HG02759 (cell line): ENCODE data around the gene KYAT1.

Experiments used
- ATAC-seq: cut with Tn5 transposase; IDR thresholded peaks from one replicate; pipeline ENCODE4 v1.9.1; 2021; ENCODE audit warnings: mild to moderate bottlenecking, moderate library complexity; ENCODE audit not compliant: unreplicated experiment

KYAT1 gene

GRCh38 chr9:128909859-128910258 lies 28.1 kb upstream of the KYAT1 start:
- ATAC-seq, result no peak

- ATAC-seq, result no peak
Observed at GRCh38 chr9:128908372-128908771, 26.6 kb upstream of the KYAT1 start.

- ATAC-seq, result no peak
Observed at GRCh38 chr9:128906741-128907140, 25.0 kb upstream of the KYAT1 start.

- ATAC-seq, result no peak
Observed at GRCh38 chr9:128905964-128906363, 24.2 kb upstream of the KYAT1 start.

- ATAC-seq, result no peak
Observed at GRCh38 chr9:128903871-128904620, 22.3 kb upstream of the KYAT1 start.

- ATAC-seq, result no peak
Observed at GRCh38 chr9:128903079-128903461, 21.3 kb upstream of the KYAT1 start.

- peak; percentile 87 for ATAC-seq
Observed at GRCh38 chr9:128902351-128903078, 20.8 kb upstream of the KYAT1 start.

GRCh38 chr9:128901822-128902221 lies 20.1 kb upstream of the KYAT1 start:
- peak; percentile 8 for ATAC-seq

- no peak for ATAC-seq
Observed at GRCh38 chr9:128901379-128901778, 19.6 kb upstream of the KYAT1 start.

GRCh38 chr9:128899566-128900322 lies 18.0 kb upstream of the KYAT1 start:
- ATAC-seq, result no peak

GRCh38 chr9:128898845-128899565 lies 17.3 kb upstream of the KYAT1 start:
- no peak for ATAC-seq

GRCh38 chr9:128898382-128898781 lies 16.6 kb upstream of the KYAT1 start:
- ATAC-seq, result no peak

- no peak for ATAC-seq
Observed at GRCh38 chr9:128895556-128895955, 13.8 kb upstream of the KYAT1 start.

GRCh38 chr9:128894764-128895163 lies 13.0 kb upstream of the KYAT1 start:
- ATAC-seq, result no peak

- no peak for ATAC-seq
Observed at GRCh38 chr9:128893354-128893753, 11.6 kb upstream of the KYAT1 start.

- no peak for ATAC-seq
Observed at GRCh38 chr9:128892221-128892921, 10.6 kb upstream of the KYAT1 start.

- ATAC-seq, result no peak
Observed at GRCh38 chr9:128891321-128892220, 9.8 kb upstream of the KYAT1 start.

GRCh38 chr9:128887914-128888350 lies 6.2 kb upstream of the KYAT1 start:
- ATAC-seq, result no peak

- ATAC-seq, result no peak
Observed at GRCh38 chr9:128887049-128887448, 5.3 kb upstream of the KYAT1 start.
